Mesenteric fat pad (tissue), 1 donor: ENCODE data around the gene MRPL58. TPM values are rescaled to one million over a fixed set of nuclear protein-coding genes. Genes with fewer than 3 reads are reported as not detected.
A peak's percentile ranks its signal among the peaks of the same experiment; 100 is the strongest.
"Not testable (repeated sequence)": the region's sequence is repeated elsewhere in the genome, so short reads cannot be mapped to it uniquely, and the experiment has no call there.

ENCODE experiments used
- DNase-seq: peaks from one replicate; pipeline ENCODE4 v3.0.0-alpha.2; 2020; ENCODE audit warnings: low spot score
- total RNA-seq: library from RNA; stranded (reverse); fragmentation: NEBNext Ultra II Directional; extraction: Animal tissue kit (Norgen Biotek cat#: 25700); gene quantifications from one replicate; pipeline ENCODE4 v1.2.1, GENCODE V29; 2021
- donor health status: DM: yes; HTN: yes; CAD: no.

Gene MRPL58
- total RNA-seq, 1 donor from 2014 or later, result 26.4 TPM

- DNase-seq, result peak; percentile 99
Observed at GRCh38 chr17:74987418-74987908, 25.0 kb upstream of the MRPL58 start, which contains the start of gene CDR2L. TSS of gene CDR2L (plus strand) at chr17:74987632. CDS start at chr17:74988044, 412 bp downstream.

GRCh38 chr17:74987909-74988711 is 24.4 kb upstream of the MRPL58 start:
- peak; percentile 96 for DNase-seq

GRCh38 chr17:74990581-74991105 is 21.8 kb upstream of the MRPL58 start:
- DNase-seq, result no peak

- DNase-seq, result no peak
Observed at GRCh38 chr17:74992223-74992622, 20.2 kb upstream of the MRPL58 start.

- DNase-seq, result no peak
Observed at GRCh38 chr17:74994440-74994839, 18.0 kb upstream of the MRPL58 start.

GRCh38 chr17:74995847-74996246 is 16.6 kb upstream of the MRPL58 start:
- no peak for DNase-seq

GRCh38 chr17:74998783-74999182 is 13.7 kb upstream of the MRPL58 start:
- DNase-seq, result no peak

GRCh38 chr17:74999523-74999922 is 12.9 kb upstream of the MRPL58 start:
- no peak for DNase-seq

GRCh38 chr17:75001915-75002843 is 10.3 kb upstream of the MRPL58 start:
- DNase-seq, result no peak

- no peak for DNase-seq
Observed at GRCh38 chr17:75003070-75003956, 9.2 kb upstream of the MRPL58 start.

- DNase-seq, result no peak
Observed at GRCh38 chr17:75003957-75004355, 8.5 kb upstream of the MRPL58 start.

- no peak for DNase-seq
Observed at GRCh38 chr17:75004371-75004770, 8.1 kb upstream of the MRPL58 start.

GRCh38 chr17:75005291-75005690 is 7.2 kb upstream of the MRPL58 start:
- DNase-seq, result no peak

GRCh38 chr17:75006084-75006483 is 6.4 kb upstream of the MRPL58 start:
- DNase-seq, result not testable (repeated sequence)

GRCh38 chr17:75006653-75007052 is 5.8 kb upstream of the MRPL58 start:
- no peak for DNase-seq

GRCh38 chr17:75008373-75008772 is 4.1 kb upstream of the MRPL58 start:
- DNase-seq, result no peak

GRCh38 chr17:75009139-75009724 is 3.2 kb upstream of the MRPL58 start:
- no peak for DNase-seq

GRCh38 chr17:75010683-75011400 is 1.6 kb upstream of the MRPL58 start:
- DNase-seq, result no peak

GRCh38 chr17:75011401-75012095 is 922 bp upstream of the MRPL58 start:
- DNase-seq, result no peak
